Panc1 (cell line): ENCODE data around the gene SCN1B.

Experiments used
- CTCF ChIP-seq: fragments of 450-650 bp; IDR thresholded peaks from 2 replicates; pipeline ENCODE4 v1.5.1; 2017; ENCODE audit warnings: mild to moderate bottlenecking
- SIN3A ChIP-seq: IDR thresholded peaks from 2 replicates; pipeline ENCODE4 v1.6.1; 2012; ENCODE audit warnings: low read depth, mild to moderate bottlenecking, low read length, moderate library complexity, borderline replicate concordance; ENCODE audit not compliant: insufficient read depth
- TCF7L2 ChIP-seq: IDR thresholded peaks from 2 replicates; pipeline ENCODE4 v1.6.1; 2011; ENCODE audit warnings: mild to moderate bottlenecking, low read depth, low read length, inconsistent platforms

- TF ChIP-seq CTCF (no peak), TCF7L2 (no peak), SIN3A (no peak)
Measured at GRCh38 chr19:35079826-35080225, 49.6 kb downstream of the SCN1B start.
